ENCODE measurements around the gene RNF187.

DNA sequence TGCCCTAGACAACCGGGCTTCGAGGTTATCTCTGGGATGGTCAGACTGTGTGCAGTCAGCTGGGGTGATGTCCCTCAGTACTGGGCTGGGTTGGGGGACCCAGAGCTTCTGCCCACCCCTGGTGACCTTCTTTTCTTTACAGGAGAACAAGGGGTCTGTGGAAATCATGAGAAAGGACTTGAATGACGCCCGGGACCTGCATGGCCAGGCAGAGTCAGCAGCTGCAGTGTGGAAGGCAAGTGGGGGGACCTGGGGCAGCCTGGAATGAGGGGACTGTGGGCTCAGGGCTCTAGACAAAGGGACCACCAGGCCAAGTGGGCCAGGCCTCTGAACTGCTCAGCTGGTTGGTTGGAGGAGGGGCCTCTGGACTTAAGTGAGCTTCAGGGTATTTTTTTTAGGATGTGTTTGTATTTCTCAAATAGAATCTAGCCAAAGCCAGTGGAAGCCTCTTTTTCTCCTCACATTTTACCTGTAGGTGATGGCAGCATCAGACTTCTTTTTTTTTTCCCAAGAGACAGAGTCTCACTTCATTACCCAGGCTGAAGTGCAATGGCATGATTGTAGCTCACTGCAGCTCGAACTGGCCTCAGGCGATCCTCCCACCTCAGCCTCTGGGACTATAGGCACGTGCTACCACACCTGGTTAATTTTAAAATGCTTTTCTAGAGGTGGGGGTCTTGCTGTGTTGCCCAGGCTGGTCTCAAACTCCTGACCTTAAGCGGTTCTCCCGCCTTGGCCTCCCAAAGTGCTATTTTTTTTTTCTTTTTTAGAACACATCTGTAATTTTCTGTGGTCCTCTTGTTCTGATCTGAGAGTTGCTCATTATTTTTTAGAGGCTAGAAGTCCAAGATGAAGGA lies 1.9 kb downstream of the RNF187 start:
- TF ChIP-seq, protein P1, sequence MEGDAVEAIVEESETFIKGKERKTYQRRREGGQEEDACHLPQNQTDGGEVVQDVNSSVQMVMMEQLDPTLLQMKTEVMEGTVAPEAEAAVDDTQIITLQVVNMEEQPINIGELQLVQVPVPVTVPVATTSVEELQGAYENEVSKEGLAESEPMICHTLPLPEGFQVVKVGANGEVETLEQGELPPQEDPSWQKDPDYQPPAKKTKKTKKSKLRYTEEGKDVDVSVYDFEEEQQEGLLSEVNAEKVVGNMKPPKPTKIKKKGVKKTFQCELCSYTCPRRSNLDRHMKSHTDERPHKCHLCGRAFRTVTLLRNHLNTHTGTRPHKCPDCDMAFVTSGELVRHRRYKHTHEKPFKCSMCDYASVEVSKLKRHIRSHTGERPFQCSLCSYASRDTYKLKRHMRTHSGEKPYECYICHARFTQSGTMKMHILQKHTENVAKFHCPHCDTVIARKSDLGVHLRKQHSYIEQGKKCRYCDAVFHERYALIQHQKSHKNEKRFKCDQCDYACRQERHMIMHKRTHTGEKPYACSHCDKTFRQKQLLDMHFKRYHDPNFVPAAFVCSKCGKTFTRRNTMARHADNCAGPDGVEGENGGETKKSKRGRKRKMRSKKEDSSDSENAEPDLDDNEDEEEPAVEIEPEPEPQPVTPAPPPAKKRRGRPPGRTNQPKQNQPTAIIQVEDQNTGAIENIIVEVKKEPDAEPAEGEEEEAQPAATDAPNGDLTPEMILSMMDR (IDR thresholded peaks at IDR 0.05) = no peak
- TF ChIP-seq NFATC4 (CRISPR knock-in tag; IDR thresholded peaks at IDR 0.05) (no peak), NR3C1 (CRISPR knock-in tag; conservative IDR thresholded peaks at IDR 0.05; ENCODE audit: low read depth) (no peak), GTF2I (CRISPR knock-in tag; conservative IDR thresholded peaks at IDR 0.05) (no peak)
- TF ChIP-seq, protein P2, sequence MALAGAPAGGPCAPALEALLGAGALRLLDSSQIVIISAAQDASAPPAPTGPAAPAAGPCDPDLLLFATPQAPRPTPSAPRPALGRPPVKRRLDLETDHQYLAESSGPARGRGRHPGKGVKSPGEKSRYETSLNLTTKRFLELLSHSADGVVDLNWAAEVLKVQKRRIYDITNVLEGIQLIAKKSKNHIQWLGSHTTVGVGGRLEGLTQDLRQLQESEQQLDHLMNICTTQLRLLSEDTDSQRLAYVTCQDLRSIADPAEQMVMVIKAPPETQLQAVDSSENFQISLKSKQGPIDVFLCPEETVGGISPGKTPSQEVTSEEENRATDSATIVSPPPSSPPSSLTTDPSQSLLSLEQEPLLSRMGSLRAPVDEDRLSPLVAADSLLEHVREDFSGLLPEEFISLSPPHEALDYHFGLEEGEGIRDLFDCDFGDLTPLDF (CRISPR knock-in tag; IDR thresholded peaks at IDR 0.05) = no peak

Data from WTC11 (cell line).